Immature natural killer cell (primary cell): ENCODE data around the gene RPS27L. TPM values are rescaled to one million over a fixed set of nuclear protein-coding genes. Genes with fewer than 3 reads are reported as not detected.
A peak's percentile ranks its signal among the peaks of the same experiment; 100 is the strongest.

ENCODE experiments used
- DNase-seq, 3 donors: peaks; one replicate each; pipeline ENCODE4 v3.0.0; 2022; ENCODE audit warnings: mixed read lengths in 1 of 3
- H3K27ac Mint-ChIP-seq, 6 donors: one replicate each; pipeline ENCODE4 v1.8.0; 2020; ENCODE audit warnings: mixed read lengths in 6 of 6, mild to moderate bottlenecking in 5 of 6, inconsistent platforms in 4 of 6, moderate library complexity in 3 of 6
- H3K27me3 Mint-ChIP-seq, 3 donors: one replicate each; pipeline ENCODE4 v1.8.0; 2020 to 2021; ENCODE audit warnings: low read depth in 3 of 3, mild to moderate bottlenecking in 3 of 3, mixed read lengths in 3 of 3, moderate library complexity in 3 of 3, inconsistent platforms in 1 of 3
- H3K36me3 Mint-ChIP-seq, 3 donors: one replicate each; pipeline ENCODE4 v1.8.0; 2020; ENCODE audit warnings: mixed read lengths in 3 of 3, inconsistent platforms in 2 of 3, mild to moderate bottlenecking in 2 of 3
- H3K4me1 Mint-ChIP-seq, 2 donors: one replicate each; pipeline ENCODE4 v1.8.0; 2020; ENCODE audit warnings: inconsistent platforms in 2 of 2, mild to moderate bottlenecking in 2 of 2, mixed read lengths in 2 of 2, moderate library complexity in 1 of 2
- H3K4me3 Mint-ChIP-seq, 5 donors: one replicate each; pipeline ENCODE4 v1.8.0; 2020; ENCODE audit warnings: mild to moderate bottlenecking in 5 of 5, mixed read lengths in 5 of 5, inconsistent platforms in 3 of 5, moderate library complexity in 3 of 5
- H3K9me3 Mint-ChIP-seq, 6 donors: one replicate each; pipeline ENCODE4 v1.8.0; 2020; ENCODE audit warnings: mild to moderate bottlenecking in 6 of 6, mixed read lengths in 6 of 6, inconsistent platforms in 4 of 6, moderate library complexity in 3 of 6
- polyA plus RNA-seq, 3 donors: library from polyadenylated mRNA; unstranded; fragments of 300-500 nt; fragmentation: Illumina TruSeq; gene quantifications; one replicate each; pipeline ENCODE4 v1.2.3, GENCODE V29; 2021

RPS27L gene
- polyA plus RNA-seq, 3 donors from 2014 or later: 135 to 198 (median 154) TPM

DNA sequence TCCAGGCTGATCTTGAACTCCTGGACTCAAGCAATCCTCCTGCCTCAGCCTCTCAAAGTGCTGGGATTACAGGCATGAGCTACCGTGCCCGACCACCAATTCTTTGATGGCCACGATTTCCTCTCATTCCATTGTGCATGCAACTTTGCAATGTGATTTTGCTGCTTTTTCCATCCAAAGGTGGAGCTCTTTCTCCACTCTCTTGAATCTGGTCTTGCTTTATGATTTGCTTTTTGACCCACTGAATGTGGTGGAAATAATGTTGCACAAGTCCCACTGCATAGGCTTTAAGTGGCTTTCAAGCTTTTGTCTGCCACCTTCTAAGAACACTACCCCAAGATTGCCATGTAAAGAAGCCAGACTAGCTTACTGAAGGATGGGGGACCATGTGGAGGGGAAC, 10.6 kb downstream of the RPS27L start:
- peak overlapping the region in 1 of 6 donors; percentile 68 for H3K27ac Mint-ChIP-seq
- H3K4me3 Mint-ChIP-seq: no peak overlapping the region
- DNase-seq: no peak
- H3K9me3 Mint-ChIP-seq: no peaks in the 10 kb centered on the region
- no peaks in the 10 kb centered on the region for H3K4me1 Mint-ChIP-seq
- peaks cover 0 to 1% (median 0%) of the 10 kb centered on the region in 3 donors for H3K27me3 Mint-ChIP-seq
- H3K36me3 Mint-ChIP-seq: peaks cover 4 to 27% (median 17%) of the 10 kb centered on the region in 3 donors

DNA sequence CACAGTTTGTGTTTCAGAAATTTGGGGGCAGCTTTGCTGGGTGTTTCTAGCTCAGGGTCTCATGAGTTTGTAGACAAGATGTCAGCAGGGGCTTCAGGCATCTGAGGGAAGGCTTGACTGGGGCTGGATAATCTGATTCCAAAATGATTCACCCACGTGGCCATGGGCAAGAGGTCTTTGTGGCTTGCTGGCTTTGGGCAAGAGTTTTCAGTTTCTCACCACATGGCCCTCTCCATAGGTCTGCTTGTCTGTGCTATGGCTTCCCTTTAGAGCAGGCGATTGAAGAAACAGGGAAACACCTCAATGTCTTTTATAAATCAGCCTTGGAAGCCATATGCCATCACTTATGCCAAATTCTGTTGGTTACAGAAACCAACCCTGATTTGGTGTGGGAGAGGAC, 11.9 kb downstream of the RPS27L start:
- Mint-ChIP-seq H3K4me3 (no peak overlapping the region), H3K27ac (no peak overlapping the region), H3K36me3 (peaks cover 4 to 31% (median 20%) of the 10 kb centered on the region in 3 donors), H3K27me3 (peaks cover 0 to 3% (median 0%) of the 10 kb centered on the region in 3 donors), H3K9me3 (no peaks in the 10 kb centered on the region), H3K4me1 (no peaks in the 10 kb centered on the region)
- no peak for DNase-seq

DNA sequence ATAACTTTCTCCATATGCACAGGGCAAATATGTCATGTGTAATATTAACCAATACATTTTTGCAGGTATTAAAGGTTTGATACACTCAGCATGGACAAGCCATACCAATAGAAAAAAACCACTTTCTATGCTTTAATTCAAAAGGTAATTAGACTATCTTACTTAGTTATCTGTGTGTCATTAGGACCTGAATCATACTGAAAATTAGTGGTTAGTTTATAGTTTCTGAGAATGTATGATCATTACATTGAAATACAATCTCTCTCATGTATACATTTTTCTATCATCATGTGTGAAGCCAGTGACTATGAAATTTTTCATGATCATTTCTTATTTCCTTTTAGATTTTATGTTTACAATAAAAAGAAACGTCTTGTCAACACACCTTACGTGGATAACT, 16.3 kb downstream of the RPS27L start:
- Mint-ChIP-seq H3K27ac (no peak overlapping the region), H3K9me3 (no peaks in the 10 kb centered on the region), H3K4me1 (no peaks in the 10 kb centered on the region), H3K36me3 (peaks cover 0 to 26% (median 12%) of the 10 kb centered on the region in 3 donors), H3K4me3 (no peak overlapping the region), H3K27me3 (peaks cover 0 to 3% (median 0%) of the 10 kb centered on the region in 3 donors)
- no peak for DNase-seq

DNA sequence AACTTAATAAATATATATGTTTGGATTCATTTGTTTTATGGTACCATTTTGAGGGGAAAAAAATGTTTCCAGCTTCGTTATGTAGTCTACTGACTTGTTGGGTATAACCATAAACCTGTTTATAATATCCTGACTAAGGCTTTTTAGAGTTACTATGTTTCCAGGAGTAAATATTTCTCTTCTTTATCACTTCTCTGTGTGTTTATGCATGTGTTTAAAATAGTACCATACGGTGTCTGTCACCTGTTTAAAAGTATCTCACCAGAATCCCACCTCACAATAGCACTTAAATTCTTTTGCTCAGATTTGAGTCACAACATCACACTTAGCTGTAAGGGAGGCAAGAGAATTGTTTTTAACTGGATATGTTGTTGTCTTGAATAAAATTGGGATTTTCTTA, 20.5 kb downstream of the RPS27L start:
- no peaks in the 10 kb centered on the region for H3K9me3 Mint-ChIP-seq
- peaks cover 0 to 12% (median 3%) of the 10 kb centered on the region in 3 donors for H3K36me3 Mint-ChIP-seq
- no peak overlapping the region for H3K27ac Mint-ChIP-seq
- no peaks in the 10 kb centered on the region for H3K4me1 Mint-ChIP-seq
- peaks cover 0 to 1% (median 0%) of the 10 kb centered on the region in 3 donors for H3K27me3 Mint-ChIP-seq
- no peak for DNase-seq
- H3K4me3 Mint-ChIP-seq: no peak overlapping the region

DNA sequence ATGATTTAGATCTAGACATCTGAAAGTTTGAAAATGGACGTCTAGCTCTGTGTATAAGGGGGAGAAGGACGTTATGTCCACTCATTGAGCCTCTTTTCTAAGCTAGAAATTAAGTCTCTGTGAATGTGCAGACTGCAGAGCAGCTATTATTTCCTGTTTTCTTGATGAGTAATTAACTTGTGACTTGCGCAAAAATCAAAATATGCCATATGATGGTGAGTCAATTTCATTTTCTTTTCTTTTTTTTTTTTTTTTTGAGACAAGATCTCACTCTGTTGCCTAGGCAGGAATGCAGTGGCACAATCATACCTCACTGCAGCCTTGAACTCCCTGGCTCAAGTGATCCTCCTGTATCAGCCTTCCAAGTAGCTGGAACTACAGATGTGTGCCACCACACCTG, 21.5 kb downstream of the RPS27L start:
- H3K27ac Mint-ChIP-seq: no peak overlapping the region

DNA sequence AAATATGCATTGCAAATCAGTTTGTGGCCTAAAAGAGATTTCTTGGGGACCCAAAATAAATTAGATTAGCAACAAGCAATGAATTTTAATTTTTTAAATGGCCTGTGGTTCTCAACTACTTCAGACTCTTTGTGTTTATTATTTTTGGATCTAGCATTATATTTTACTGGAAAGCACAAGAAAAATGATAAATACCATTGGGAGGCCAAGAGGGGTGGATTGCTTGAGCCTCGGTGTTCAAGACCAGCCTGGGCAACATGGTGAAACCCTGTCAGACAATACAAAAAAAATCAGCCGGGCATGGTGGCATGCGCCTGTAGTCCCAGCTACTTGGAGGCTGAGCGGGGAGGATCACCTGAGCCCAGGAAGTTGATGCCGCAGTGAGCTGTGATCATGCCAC, 22.0 kb downstream of the RPS27L start:
- DNase-seq: no peak
- Mint-ChIP-seq H3K27me3 (no peaks in the 10 kb centered on the region), H3K4me3 (no peak overlapping the region), H3K36me3 (peaks cover 0 to 7% (median 0%) of the 10 kb centered on the region in 3 donors), H3K4me1 (no peaks in the 10 kb centered on the region), H3K9me3 (no peaks in the 10 kb centered on the region), H3K27ac (no peak overlapping the region)

More for the DNA sequence above, 21.5 kb downstream of the RPS27L start:
- Mint-ChIP-seq H3K4me1 (no peaks in the 10 kb centered on the region), H3K36me3 (peaks cover 0 to 4% (median 3%) of the 10 kb centered on the region in 3 donors), H3K4me3 (no peak overlapping the region), H3K27me3 (no peaks in the 10 kb centered on the region), H3K9me3 (no peaks in the 10 kb centered on the region)
- no peak for DNase-seq

DNA sequence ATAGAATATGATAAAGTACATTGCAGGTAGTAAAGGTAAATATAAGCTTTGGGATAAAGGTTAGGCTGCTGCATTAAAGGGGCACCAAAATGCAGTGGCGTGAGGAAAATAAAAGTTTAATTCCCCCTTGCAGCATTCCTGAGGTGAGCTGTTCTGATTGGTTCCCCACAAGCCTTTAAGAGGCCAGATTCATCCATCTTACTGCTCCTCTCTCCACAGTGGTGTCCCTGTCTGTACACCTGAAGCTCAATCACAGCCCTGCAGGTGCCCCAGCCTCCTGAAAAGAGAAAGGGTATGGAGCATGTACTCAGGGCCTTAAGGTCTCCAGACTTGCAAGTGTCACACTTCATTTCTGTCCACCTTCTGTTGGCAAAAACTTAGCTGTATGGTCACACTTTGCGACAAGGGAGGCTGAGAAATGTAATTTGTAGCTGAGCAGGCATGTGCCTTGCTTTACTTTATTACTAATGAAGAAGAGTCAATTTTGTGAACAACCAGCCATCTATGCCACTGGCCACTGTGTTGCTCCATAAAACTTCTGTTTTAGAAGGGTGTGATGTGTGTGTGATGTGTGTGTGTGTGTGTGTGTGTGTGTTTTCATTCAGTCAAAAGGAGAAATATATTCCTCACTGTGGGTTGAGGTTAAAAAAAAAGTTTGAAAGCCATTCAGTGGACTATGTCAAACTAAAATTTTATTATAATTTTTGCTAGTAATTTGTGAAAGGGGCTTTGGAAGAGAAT, 22.9 kb downstream of the RPS27L start:
- Mint-ChIP-seq H3K9me3 (no peaks in the 10 kb centered on the region), H3K27me3 (no peaks in the 10 kb centered on the region), H3K4me1 (no peaks in the 10 kb centered on the region), H3K36me3 (peaks cover 2 to 8% (median 2%) of the 10 kb centered on the region in 3 donors), H3K27ac (peak overlapping the region in 1 of 6 donors; percentile 40), H3K4me3 (no peak overlapping the region)
- no peak for DNase-seq

DNA sequence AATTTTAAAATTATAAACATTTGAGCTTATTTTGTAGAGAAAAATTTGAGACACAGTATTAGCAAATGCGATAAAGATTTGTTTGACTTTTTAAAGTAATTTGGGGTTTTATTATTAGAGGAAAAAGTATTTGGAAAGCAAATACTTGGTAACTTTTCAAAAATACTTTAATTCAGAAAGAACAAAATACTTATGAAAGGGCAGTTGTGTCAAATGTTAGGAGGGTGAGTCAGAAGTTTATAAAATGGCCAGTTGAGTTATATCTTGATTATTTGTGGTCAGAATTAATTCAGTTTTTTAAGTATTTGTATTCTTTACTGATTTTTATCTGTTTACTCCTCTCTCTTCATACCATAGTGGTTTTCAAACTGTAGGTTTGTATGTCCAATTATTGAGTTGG, 23.5 kb downstream of the RPS27L start:
- Mint-ChIP-seq H3K27me3 (no peaks in the 10 kb centered on the region), H3K27ac (no peak overlapping the region), H3K9me3 (no peaks in the 10 kb centered on the region), H3K4me3 (no peak overlapping the region), H3K36me3 (peaks cover 4 to 12% (median 5%) of the 10 kb centered on the region in 3 donors), H3K4me1 (no peaks in the 10 kb centered on the region)
- no peak for DNase-seq

DNA sequence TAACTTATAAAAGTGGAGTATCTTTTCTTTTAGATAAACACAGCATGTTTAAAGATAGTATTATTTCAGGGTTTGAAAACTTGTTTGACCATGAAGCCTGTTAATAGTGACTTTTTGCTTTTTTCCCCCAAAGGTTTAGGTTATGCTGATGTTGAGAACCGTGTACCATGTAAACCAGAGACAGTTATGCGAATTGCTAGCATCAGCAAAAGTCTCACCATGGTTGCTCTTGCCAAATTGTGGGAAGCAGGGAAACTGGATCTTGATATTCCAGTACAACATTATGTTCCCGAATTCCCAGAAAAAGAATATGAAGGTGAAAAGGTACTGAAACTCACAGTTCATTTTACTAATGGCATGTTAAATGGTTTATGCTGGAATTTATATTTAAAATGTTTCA, 30.6 kb downstream of the RPS27L start:
- no peak for DNase-seq
- Mint-ChIP-seq H3K4me3 (no peak overlapping the region), H3K27ac (no peak overlapping the region), H3K36me3 (peaks cover 9 to 17% (median 17%) of the 10 kb centered on the region in 3 donors), H3K27me3 (peaks cover 0 to 3% (median 2%) of the 10 kb centered on the region in 3 donors), H3K4me1 (peaks cover 5 to 15% of the 10 kb centered on the region in 2 donors), H3K9me3 (no peaks in the 10 kb centered on the region)

DNA sequence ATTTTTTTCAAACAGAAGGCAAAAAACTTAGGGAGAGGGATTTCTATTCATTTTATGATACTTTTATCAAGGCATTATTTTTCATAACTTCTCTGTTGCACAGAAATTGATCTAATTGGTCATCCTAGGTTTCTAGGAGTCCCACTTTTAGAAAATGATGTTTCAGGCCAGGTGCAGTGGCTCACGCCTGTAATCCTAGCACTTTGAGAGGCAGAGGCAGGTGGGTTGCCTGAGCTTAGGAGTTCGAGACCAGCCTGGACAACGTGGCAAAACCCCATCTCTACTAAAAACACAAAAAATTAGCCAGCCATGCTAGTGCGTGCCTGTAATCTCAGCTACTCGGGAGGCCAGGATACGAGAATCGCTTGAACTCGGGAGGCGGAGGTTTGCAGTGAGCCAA, 32.8 kb downstream of the RPS27L start:
- H3K9me3 Mint-ChIP-seq: peaks cover 0 to 11% (median 8%) of the 10 kb centered on the region in 6 donors

DNA sequence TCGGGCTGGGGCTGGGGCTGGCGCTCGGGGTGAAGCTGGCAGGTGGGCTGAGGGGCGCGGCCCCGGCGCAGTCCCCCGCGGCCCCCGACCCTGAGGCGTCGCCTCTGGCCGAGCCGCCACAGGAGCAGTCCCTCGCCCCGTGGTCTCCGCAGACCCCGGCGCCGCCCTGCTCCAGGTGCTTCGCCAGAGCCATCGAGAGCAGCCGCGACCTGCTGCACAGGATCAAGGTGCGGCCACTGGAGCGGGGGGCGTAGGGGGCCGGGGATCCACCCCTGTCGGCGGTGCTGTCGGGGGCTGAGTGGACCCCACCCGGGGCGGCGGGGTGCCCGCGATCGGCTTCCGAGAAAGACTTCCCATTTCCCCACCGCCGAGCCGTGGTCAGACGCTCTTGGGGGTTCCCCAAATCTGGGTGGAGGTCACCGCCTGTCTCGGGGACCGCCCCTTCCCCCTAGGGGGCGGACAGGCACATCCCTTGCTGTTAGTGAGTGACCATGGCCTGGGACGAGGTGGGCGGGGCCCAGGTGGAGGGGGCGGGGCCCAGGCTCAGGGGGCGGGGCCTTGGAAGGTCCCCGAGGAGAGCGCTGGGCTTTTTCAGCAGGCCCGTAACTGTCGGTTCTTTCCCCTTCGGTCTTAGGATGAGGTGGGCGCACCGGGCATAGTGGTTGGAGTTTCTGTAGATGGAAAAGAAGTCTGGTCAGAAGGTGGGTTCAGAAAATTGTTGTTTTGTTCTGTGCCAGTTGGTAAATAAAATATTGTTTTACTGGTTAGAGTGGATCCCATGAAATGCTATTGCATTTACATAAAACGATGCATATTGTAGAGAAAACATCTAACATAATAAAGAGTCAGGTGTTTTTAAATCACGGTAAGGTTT, 35.0 kb downstream of the RPS27L start:
- Mint-ChIP-seq H3K36me3 (peaks cover 3 to 21% (median 7%) of the 10 kb centered on the region in 3 donors), H3K4me3 (peak overlapping the region; percentile 88 to 98 (median 93)), H3K9me3 (peaks cover 0 to 15% (median 13%) of the 10 kb centered on the region in 6 donors), H3K4me1 (peaks cover 11 to 24% of the 10 kb centered on the region in 2 donors), H3K27ac (peak overlapping the region; percentile 86 to 93 (median 90)), H3K27me3 (peaks cover 0 to 5% (median 4%) of the 10 kb centered on the region in 3 donors)
- DNase-seq: peak; percentile 82 to 86 (median 82)

More for the DNA sequence above, 32.8 kb downstream of the RPS27L start:
- H3K4me3 Mint-ChIP-seq: no peak overlapping the region
- H3K27me3 Mint-ChIP-seq: peaks cover 0 to 5% (median 4%) of the 10 kb centered on the region in 3 donors
- H3K27ac Mint-ChIP-seq: no peak overlapping the region
- H3K36me3 Mint-ChIP-seq: peaks cover 9 to 24% (median 13%) of the 10 kb centered on the region in 3 donors
- no peak for DNase-seq
- H3K4me1 Mint-ChIP-seq: peaks cover 11 to 24% of the 10 kb centered on the region in 2 donors

DNA sequence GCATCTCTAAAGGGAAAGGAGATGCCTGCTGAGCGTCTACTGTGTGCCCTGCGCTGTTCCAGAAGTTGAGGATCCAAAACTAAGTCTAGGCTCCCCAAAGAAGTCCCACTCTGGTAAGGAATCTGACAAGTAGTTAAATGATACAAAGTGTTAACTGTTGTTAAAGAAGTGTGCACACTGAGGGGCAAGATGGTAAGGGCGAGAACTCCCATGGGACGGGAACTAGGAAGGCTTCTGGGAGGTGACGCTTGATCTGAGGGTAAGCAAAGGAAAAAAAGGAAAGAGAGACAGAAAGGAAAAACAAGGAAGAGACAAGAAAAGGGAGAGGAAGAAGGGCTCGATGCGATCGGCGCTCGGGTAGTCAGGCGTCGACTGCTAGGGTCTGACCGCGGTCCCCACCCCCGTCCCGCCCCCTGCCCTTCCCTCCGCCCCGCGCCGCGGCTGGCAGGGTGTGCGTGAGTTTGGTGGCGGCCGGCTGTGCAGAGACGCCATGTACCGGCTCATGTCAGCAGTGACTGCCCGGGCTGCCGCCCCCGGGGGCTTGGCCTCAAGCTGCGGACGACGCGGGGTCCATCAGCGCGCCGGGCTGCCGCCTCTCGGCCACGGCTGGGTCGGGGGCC, 35.8 kb downstream of the RPS27L start, which contains the start of gene LACTB:
LACTB (plus strand) TSS at position 480 of the 620 bp plus-strand sequence; CDS start at position 491, 11 bp downstream.
- Mint-ChIP-seq H3K27me3 (peaks cover 0 to 5% (median 4%) of the 10 kb centered on the region in 3 donors), H3K9me3 (peaks cover 0 to 15% (median 13%) of the 10 kb centered on the region in 6 donors), H3K4me3 (peak within 1 kb of the TSS; percentile 88 to 98 (median 93)), H3K27ac (peak within 1 kb of the TSS; percentile 86 to 93 (median 90)), H3K4me1 (peaks cover 11 to 24% of the 10 kb centered on the region in 2 donors), H3K36me3 (peaks cover 0 to 15% (median 4%) of the 10 kb centered on the region in 3 donors)
- peak; percentile 73 to 77 (median 76) for DNase-seq

DNA sequence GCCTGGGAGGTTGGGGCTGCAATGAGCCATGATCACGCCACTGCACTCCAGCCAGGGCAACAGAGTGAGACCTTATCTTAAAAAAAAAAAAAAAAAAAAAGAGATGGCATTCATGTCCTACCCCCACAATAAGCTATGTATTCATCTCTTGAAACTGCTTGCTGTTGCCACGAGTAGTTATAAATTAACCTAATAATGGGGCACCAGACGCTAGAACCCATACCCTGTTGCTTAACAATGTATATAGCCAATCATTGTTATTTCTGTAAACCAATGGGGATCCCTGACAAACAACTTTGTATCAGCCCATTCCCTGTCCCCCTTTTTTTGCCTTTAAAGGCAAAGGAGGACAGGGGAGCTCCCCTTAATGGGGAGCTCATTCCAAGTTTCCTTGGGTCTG, 38.4 kb downstream of the RPS27L start:
- Mint-ChIP-seq H3K27me3 (peaks cover 0 to 5% (median 4%) of the 10 kb centered on the region in 3 donors), H3K9me3 (peaks cover 0 to 15% (median 13%) of the 10 kb centered on the region in 6 donors), H3K36me3 (peaks cover 0 to 11% (median 4%) of the 10 kb centered on the region in 3 donors), H3K4me1 (peaks cover 11 to 24% of the 10 kb centered on the region in 2 donors), H3K27ac (no peak overlapping the region), H3K4me3 (no peak overlapping the region)
- DNase-seq: no peak
